NCI-H146 treated with DMSO at 0.1 percent for 48 hours (cell line): ENCODE results near the gene REEP1.

Experiments used
- DNase-seq: peaks from one replicate; lab custom pipeline; 2025; ENCODE audit not compliant: unreplicated experiment; lab: John Stamatoyannopoulos, UW

The REEP1 gene

DNA sequence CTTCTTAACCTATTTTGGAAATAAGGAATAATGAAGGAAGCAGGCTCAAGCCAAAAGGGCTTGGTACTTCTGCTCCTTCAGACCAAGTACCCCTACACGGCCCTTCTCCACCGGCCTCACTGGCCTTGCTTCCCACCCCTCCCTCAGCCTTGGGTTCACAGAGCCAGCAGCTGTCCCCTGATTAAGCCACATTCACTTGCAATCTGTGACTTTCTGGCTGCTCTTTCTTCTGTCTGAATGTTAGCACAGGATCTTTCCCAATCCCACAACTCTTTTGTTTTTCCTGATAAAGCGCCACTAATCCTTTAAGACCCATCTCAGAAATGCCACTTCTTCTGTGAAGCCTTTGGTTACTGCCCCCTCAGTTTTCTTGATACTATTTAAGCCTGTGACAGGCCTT lies 52.4 kb downstream of the REEP1 start:
- no peak for DNase-seq

DNA sequence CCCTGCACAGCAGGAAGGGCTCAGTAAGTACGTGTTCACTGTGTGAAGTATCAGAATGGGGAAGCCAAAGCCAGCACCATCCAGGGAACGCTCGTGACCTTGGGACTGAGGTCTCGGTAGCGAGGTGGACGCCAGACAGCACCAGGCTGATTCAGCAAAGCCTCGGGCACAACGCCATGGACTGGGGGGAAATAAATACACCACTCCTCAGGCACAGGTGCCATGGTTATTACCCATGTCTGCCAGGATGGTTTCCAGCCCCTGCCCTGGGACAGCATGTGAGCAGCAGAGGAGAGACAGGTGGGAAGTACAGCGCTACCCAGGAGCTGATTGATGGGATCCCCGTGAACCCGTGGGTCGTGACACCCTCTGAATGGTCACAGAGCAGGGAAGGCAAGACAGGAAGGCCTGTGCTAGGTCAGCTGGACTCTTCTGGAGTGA lies 53.0 kb downstream of the REEP1 start:
- no peak for DNase-seq

DNA sequence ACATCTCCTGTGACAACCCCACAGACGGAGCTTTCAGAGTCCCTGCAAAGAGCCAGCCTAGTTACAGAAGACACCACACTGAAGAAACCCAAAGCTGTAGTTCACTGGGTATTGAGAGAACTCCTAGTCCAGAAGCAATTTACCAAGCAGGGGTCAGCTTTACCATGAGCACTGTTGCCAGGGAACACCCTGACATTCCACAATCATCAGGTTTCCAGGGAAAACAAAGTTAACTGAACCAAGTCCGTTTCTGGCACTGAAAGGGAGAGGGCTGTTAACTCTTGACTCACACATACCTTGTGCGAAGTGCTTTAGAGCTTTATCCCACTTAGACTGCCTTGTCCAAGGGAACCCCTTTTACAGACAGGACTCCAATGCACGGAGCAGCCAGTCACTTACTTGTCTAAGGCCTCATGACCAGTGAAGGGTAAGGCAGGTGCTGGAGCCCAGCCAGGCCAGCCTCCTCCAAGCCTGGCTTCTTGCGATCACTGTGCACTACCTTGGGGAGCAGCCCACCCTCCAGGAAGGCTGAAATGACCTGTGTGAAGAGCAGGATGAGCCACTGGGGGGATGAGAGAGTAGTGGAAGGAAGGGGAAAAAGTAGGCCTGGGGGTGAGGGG lies 53.9 kb downstream of the REEP1 start:
- DNase-seq = no peak

DNA sequence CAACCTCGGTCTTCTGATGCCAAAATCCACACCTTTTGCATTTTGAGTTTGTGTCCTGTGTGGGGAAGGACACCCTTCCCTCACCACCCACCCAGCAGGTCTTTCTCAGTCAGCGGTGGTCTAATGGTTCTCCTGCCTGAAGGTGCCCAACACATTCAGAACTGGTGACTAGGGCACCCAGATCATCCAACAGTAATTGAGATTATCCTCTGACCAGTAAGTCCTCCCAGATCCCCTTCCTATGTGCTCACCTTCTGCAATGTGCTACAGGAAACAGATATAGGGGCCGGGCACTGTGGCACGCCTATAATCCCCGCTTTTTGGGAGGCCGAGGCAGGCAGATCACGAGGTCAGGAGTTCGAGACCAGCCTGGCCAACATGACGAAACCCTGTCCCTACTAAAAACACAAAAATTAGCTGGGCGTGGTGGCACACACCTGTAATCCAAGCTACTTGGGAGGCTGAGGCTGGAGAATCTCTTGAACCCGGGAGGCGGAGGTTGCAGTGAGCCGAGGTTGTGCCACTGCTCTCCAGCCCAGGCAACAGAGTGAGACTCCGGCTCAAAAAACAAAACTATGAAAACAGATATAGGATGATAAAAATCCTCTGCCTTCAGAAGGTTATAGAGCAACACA lies 56.2 kb downstream of the REEP1 start:
- no peak for DNase-seq

DNA sequence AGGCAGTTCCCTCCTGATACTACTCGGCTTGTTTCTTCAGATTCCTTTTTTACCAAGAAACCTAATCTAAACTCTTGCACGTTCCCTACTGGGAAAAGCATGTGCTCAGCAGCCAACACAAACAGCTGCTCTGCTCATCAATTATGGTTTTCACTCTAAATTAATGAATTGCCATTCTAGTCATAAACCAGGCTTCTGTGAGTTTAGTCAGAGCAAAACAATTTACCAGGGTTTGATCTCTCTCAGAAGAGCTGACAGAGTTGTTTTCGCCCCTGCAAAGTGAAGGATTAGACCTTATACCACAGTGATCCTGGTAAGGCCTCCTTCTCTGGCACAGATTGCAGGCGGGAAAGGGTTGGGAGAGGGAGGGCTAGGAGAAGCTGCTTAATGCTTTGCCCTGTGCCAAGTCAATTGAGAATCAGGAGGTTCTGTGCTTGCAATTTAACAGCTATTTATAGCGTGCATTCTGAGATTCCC lies 57.2 kb downstream of the REEP1 start:
- no peak for DNase-seq

DNA sequence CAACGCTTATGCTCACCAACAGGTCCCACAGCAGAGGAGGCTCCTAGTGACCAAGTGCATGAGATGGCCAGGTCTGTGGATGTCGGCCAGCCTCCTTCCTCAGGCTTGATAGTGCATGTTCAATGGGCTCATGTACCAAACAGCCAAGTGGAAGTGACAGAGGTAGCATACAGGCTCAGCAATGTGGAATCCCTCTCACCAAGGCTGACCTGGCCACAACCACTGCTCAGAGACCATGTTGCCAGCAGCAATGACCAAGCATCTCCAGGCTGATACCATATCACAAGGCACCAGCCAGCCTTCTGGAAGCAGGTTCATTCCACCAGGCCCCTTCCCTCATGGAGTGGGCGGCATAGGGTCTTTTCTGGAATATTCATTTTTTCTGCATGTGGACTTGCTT lies 61.5 kb downstream of the REEP1 start:
- no peak for DNase-seq

DNA sequence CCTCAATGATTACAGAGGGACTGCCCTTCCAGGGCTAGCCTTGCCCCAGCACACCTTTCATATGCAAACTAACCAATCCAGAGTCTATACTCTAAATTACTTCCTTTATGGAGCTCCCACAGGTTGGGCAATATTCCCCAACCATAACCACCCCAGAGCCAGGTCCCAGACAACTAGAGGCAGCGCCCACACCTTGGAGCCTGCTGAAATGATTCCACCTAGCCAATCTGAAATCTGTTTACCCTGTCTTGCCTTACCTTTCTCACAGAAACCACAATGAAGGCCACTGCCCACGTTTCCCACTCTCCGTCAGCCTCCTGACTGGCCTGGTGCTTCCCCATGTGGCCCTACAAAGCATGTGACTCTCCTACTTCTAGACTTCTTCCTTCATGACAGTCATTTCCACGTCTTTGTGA lies 62.0 kb downstream of the REEP1 start:
- no peak for DNase-seq

DNA sequence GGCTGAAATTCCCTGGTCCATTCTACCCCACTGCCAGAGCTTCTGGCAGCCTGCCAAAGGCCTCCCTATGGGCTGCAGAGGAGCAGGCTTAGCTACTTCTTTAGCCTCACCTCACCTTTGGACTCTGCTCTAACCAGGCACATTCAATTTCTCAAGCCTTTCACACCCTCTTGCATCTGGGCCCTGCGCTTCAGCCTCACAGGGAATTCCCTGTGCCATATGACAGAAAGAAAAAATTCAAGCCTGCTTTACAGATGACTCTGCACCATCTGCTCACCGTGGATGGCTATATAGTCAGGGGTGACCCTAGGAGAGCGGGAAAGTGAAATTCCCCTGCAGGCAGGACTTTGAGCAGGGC lies 62.5 kb downstream of the REEP1 start:
- DNase-seq = no peak

DNA sequence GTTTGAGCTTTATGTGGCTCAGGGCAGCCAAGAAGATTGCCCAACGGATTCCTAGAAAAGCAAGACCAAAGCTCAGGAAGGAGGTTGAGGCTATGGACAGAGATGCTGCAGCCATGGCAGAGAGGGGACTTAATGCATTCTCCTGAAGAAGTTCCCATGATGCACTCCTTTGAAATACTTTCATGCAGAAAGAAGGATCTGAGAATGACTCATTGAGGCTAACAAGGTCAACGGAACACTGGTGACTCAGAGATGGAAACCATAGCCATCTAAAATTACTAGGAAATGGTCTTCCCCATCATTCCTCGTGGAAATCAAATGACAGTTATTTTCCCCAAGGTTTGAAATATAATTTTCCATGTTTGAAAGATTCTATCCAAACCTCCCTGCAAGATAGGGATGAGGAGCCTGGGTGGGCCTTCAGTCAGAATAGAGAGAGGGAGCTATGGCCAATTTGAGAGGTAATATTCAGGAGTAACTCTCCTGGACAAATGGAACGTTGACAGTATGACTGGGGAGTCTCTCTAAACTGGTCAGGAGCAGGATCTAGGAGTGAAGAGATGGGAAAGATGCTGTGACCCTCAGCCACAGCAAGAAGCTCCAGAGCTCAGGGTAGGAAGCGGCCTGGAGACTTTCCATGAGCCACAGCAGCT lies 63.0 kb downstream of the REEP1 start:
- no peak for DNase-seq

DNA sequence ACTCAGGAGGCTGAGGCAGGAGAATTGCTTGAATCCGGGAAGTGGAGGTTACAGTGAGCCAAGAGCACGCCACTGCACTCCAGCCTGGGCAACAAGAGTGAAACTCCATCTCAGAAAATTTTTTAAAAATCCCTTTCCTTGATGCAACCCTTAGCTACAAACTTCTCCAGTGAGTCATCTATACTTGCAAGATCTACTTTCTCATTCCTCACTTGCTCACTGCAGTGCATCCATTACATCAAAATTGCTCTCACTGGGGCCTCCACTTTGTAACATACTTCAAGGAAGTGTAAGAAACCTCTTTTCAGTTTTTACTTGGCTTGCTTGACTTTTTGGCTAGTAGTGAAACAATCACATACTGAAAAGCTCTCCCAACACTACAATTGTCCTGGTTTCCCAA lies 65.3 kb downstream of the REEP1 start:
- no peak for DNase-seq

DNA sequence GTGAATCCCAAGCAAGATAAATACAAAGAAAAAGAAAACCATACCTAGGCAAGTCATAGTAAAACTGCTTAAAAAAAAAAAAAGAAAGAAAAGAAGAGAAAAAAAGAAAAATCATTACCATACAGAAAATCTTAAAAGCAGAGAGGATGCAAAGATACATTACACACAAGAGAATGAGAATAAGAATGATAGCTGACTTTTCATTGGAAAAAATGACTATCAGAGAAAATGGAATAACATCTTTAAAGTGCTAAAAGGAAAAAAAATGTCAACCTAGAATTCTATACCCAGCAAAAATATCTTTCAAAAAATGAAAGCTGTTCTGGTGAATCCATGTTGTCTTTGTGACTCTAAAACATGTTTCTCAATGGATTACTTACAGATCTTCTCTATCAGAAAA lies 66.2 kb downstream of the REEP1 start:
- DNase-seq = no peak

DNA sequence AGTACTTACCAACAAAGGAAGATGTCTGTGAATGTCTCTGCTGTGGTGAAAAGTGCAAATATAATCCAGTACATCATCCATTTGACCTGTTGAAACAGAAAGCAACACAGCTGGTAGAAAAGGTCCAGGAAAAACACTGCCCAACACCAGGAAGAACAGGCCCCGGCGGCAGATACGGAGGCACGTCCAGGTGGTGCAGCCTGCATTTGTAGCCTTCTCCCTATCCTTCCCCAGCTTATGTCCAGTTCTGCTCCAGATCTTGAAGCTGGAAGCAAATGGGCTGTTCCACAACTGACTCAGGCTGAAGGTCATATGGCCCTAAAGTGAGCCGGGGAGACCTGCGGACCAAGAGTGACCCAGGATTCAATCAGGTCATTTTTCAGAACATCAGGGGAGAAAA lies 73.5 kb downstream of the REEP1 start:
- DNase-seq = no peak

DNA sequence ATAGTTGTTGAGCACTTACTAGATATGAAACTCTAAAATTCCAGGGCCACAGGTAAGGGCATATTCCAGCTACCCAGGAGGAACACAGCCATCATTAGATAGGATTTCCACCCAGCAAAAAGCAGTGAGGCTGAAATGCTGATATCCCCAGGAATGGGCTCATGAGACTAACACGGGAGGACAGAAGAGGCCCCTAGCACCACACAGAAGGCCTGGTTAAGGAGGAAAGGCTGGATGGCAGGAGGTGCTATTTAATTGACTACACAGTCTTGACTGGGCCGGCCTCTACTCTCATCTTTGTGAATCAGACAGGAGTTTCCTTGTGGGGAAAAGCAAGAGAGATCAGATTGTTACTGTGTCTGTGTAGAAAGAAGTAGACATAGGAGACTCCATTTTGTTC lies 76.4 kb downstream of the REEP1 start:
- DNase-seq = no peak

DNA sequence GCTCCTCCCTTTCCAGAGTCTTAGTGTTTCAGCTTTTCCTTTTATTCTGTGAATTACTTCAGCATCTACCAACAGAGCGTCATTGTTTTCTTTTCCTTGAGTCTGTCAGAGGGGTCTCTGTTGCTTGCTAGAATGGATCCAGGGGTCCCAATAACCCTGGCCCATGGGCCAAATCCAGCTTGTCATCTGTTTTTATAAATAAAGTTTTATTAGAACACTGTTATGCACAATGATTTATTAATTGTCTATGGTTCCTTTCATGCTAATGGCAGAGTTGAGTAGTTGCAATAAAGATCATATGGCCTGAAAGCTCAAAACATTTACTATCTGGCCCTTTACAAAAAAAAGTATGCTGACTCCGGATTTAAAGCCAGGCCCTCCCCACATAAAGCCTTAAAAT lies 79.3 kb downstream of the REEP1 start:
- DNase-seq = no peak

DNA sequence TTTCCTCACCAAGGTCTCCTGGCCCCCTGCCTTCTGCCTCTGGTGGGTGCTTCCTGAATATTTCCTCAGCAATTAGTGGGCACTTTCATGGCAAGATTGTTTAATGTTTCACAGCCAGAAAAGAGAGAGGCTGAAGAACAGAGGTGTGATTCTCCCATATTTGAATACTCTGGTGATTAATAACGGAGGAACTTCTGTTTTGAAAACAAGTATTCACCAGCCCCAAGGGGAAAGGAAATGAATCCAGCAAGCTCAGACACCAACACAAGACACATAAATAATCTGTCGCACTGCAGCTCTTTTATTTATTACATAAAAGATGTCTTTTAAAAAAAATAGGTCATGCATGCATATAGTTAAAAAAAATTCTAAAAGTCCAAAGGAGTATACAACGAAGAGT lies 80.4 kb downstream of the REEP1 start:
- DNase-seq = no peak

DNA sequence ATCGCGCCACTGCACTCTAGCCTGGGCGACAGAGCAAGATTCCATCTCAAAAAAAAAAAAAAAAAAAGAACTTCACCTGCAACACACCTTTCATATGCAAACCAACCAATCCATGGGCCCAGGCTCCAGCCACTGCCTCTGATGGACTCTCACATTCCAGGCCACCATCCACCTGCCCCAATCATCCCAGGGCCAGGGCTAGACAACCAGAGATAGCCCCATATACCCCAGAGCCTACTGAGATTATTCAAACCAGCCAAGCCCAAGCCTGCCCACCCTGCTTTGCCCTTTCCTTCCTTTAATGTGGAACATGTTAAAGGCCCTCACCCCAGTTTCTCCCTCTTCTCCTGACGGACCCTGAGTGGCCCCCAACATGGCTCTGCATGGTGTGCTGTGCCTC lies 81.1 kb downstream of the REEP1 start:
- no peak for DNase-seq

DNA sequence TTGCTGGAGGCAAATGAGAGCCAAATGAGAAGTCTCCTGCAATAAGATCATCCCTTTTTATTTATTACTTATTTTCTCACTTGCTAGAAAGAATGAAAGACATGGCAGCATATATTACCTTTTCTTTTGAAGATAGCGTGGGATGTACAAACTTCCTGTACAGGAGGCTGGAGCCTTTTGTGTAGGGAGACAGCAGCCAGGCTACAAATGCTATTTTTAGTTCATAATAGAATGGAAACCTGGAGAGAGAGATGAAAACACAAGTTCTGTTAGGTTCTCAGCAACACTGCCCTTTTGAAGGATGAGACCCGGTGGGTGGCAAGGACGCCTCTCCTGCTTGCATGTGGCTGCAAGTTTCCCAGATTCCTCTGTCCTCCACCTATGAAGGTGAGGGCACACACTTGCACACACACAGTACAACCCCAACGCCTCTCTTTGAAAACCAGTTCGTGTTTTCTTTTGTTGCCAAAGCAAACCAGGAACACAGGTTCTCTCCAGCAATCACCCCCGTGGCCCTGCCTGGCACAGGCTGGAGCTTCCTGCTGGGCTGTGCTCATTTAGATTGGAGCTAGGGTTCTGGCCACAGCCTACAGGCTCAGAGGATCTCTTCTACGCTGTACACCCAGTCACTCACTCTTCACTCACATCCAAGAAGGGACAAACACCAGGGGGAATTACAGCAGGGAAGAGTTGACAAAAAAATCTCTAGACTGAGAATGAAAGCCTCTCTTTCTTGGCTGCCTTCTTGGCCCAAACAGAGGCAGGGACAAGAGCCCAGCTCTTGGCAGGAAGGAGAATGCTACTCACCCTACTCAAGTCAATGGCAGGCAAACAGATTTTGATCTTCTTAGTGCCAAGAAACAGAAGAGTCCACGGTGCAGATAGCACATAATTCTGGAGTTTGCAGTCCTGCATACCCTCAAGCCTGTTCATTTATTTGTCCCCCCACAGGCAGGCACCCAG lies 82.6 kb downstream of the REEP1 start:
- DNase-seq = peak; percentile 79

DNA sequence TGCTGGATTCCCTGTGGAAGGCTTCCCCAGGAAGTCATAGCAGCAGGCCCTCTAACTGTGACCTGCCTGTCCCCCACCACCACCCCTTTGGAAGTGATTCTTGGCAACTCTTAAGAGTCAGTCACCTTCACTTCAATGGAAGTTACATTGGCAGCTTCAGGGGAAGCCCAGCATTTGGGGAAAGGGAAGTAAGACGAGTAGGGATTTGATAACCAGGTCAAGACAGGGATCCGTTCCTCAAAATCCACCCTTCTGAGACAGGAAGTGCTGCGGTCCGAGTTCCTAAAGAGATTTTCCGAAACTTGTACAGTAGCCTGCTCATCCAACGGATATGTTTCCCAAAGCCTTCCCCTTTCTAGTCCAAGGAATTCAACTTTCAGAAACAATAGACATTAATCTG lies 84.0 kb downstream of the REEP1 start:
- no peak for DNase-seq

DNA sequence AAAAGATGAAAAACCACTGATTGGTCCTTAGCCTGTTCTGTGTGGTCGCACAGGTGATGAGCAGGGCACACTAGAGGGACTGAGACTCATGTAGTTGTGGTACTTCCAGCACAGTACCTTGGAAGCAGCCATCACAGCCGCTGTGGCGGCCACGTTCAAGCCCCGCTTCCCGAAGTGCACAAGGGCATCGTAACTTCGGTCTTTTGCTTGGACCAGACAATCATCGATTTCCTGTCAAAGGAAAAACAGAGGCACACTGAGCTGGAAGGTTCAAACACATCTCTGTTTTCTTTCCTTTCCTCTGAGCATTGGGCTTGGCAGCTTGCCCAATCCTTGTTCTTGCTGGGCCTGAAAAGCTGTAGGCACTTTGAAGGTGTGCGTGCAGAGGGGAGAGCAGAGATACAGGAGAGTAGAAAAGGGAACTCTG lies 85.6 kb downstream of the REEP1 start:
- DNase-seq = no peak

DNA sequence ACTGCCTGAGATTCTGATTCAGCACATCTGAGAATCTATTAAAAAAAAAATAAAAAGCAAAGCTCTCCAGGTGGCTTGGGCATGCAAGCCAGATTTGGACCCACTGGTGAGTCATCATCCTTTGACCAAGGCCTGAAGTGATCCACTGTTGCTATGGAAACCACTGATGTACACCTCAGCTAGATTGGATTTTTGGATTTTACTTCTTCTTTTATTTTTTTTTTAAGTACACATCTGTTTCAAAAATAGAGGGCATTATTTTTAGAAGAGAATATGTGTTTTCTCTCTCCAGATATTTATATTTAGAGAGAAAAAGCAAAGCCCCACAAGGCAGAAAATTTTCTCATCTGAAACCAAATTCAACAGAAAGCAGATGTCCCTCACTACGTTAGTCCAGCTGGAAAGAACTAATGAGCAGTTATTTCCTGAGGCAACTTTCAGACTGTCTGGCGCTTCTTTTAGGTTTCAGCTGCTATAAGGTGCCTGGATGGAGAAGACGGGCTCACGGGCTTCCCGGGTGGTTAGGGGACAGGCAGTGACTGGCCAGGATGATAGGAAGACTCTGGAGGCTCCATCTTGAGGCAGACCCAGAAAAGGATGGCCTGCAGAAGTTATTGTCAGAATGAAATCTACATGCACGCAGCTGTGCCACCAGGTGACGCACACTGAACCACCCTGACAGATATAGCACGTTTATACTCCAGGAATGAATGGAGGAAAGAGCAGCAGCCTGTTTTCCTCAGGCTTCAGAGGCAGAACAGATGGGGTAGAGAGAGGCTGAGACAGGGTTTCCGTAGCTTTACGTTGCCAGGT lies 87.6 kb downstream of the REEP1 start:
- peak; percentile 78 for DNase-seq

DNA sequence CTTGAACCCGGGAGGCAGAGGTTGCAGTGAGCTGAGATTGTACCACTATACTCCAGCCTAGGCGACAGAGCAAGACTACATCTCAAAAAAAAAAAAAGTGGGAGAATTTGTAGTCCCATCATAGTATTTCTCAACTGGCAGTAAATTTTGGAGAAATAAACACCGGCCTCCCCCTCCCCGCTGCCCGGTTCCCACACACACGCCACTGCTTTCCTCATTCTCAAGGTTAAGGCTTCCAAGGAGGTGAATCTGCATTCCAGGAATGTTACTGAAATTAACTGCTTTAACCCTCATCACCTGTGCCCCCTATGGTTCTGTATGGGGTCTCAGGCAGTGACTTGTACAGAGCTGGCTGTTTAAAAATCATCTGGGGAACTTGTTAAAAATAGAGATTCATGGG lies 88.2 kb downstream of the REEP1 start:
- no peak for DNase-seq
